Measurements from ENCODE around the gene SLC13A5.

DNA sequence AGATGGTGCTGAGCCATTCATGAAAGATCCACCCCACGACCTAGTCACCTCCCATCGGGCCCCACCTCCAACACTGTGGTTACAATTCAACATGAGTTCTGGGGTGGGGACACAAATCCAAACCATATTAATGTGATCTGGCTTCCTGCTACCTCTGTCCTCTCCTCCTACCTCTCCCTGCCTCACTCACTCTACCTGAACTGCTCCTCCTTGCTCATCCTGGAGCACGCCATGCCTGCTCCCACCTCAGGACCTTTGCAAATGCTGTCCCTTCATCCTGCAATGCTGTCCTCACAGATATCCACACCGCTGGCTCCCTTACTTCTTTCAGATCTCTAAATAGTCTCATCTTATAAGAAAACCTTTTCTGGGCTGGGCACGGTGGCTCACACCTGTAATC is 10.8 kb upstream of the SLC13A5 start:
- TF ChIP-seq, protein P1, sequence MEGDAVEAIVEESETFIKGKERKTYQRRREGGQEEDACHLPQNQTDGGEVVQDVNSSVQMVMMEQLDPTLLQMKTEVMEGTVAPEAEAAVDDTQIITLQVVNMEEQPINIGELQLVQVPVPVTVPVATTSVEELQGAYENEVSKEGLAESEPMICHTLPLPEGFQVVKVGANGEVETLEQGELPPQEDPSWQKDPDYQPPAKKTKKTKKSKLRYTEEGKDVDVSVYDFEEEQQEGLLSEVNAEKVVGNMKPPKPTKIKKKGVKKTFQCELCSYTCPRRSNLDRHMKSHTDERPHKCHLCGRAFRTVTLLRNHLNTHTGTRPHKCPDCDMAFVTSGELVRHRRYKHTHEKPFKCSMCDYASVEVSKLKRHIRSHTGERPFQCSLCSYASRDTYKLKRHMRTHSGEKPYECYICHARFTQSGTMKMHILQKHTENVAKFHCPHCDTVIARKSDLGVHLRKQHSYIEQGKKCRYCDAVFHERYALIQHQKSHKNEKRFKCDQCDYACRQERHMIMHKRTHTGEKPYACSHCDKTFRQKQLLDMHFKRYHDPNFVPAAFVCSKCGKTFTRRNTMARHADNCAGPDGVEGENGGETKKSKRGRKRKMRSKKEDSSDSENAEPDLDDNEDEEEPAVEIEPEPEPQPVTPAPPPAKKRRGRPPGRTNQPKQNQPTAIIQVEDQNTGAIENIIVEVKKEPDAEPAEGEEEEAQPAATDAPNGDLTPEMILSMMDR (IDR thresholded peaks at IDR 0.05) = no peak
- TF ChIP-seq EZH2 (IDR thresholded peaks at IDR 0.05; ENCODE audit: borderline replicate concordance, insufficient read depth, low read depth, low read length, poor library complexity, severe bottlenecking) = no peak

Data from B cell (primary cell).